Esophagus squamous epithelium (tissue), 4 donors: Measurements from ENCODE around the gene ANKRD40.

Experiments used
- CTCF ChIP-seq, 6 experiments: fragments of 450-650 bp in 4 of 6; fragments of 200-600 bp in 2 of 6; sonication (generic) in 2 of 6; IDR thresholded peaks; one replicate each; pipeline ENCODE4 v1.5.1; 2016 to 2019; ENCODE audit warnings: antibody characterized with exemption in 6 of 6, mild to moderate bottlenecking in 4 of 6, moderate library complexity in 4 of 6
- POLR2A ChIP-seq, 4 donors: fragments of 450-650 bp; IDR thresholded peaks; one replicate each; pipeline ENCODE4 v1.6.1; 2017; ENCODE audit warnings: antibody characterized with exemption in 4 of 4, mild to moderate bottlenecking in 4 of 4, moderate library complexity in 3 of 4

- TF ChIP-seq CTCF (IDR thresholded peaks at IDR 0.05) (no peak), POLR2A (IDR thresholded peaks at IDR 0.05) (no peak)
Observed at GRCh38 chr17:50675190-50675589, 32.5 kb downstream of the ANKRD40 start.
